Endothelial cell of coronary artery (primary cell): Measurements from ENCODE around the gene ABTB1. TPM values are rescaled to one million over a fixed set of nuclear protein-coding genes. Genes with fewer than 3 reads are reported as not detected.

Source experiments
- total RNA-seq: library from RNA; depleted of rRNA; stranded (reverse); fragments of >200 nt; gene quantifications from 2 replicates; pipeline ENCODE4 v1.2.3, GENCODE V29; 2014

Gene ABTB1
- total RNA-seq: 5.4 and 10.4 TPM in 2 replicates

DNA sequence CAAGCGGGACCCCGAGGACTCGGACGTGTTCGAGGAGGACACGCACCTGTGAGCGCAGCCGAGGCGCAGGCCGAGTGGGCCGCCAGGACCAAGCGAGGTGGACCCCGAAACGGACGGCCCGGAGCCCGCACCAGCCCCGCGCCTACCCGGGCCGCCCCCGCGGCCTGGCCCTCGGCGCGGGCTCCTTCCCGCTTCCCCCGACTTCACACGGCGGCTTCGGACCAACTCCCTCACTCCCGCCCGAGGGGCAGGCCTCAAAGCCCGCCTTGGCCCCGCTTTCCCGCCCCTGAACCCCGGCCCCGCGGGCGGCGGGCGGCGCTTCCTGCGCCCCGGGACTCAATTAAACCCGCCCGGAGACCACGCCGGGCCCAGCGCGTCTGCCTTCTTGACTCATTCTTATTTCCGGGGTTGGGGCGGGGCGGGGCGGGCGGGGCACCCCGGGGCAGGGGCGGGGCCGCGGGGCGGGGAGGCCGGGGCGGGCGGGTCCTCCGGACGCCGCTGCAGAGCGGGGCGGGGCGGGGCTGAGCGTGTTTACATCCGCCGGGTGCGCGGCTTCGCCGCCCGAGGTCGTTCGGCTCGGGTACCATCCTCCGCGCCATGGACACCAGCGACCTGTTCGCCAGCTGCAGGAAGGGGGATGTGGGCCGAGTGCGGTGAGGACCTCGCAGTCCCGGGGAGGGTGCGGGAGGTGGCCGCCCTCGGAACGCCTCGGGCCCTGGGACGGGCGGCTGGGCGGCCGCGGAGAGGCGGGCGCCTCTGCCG lies at the start of gene ABTB1:
Gene ABTB1 (plus strand): TSS at position 524 of the 762 bp plus-strand sequence. CDS start 74 bp downstream, at position 598.

DNA sequence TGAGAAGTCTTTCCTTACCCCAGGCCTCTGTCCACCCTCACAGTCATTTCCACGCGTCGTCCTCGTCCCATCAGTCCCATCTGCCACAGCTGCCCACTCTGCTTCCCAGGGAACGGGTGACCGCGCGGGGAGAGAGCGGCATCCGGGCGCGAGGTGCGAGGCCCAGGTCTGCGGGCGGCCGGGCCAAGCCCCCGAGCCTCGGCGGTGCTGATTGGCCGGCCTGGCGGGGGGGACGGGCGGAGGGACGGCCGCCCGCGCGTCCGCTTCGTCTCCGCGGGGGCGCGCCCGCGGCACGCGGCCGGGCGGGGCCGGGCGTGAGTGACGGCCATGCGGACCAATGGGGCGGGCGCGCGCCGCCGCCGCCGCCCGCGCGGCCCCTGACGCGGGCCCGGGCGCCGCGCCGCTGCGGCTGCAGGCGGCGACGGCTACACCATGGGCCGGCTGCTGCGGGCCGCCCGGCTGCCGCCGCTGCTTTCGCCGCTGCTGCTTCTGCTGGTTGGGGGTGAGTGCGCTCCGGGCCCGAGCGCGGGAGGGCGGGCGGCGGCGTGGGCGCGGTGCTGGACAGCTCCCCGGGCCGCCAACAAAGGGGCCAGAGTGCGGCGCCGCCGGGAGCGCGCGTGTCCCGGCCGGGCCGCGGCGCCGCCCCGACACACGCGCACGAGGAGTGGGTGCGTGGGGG lies 43.8 kb upstream of the ABTB1 start, which contains the start of gene PODXL2:
Gene PODXL2 (plus strand): TSS at position 398 of the 679 bp plus-strand sequence. CDS start 35 bp downstream, at position 433.

Other genes with a start within 250 kb of the ABTB1 start
- 28.2 and 38.4 TPM in 2 replicates for gene TPRA1, start 82.2 kb upstream of the ABTB1 start, total RNA-seq
- gene MCM2, start 74.5 kb upstream of the ABTB1 start, total RNA-seq: 34.4 and 71.7 TPM in 2 replicates
- 3.8 and 5.9 TPM in 2 replicates for gene PODXL2, start 43.8 kb upstream of the ABTB1 start, total RNA-seq
- 40.6 and 51.6 TPM in 2 replicates for gene MGLL, start 149.6 kb downstream of the ABTB1 start, total RNA-seq
- not detected in 2 replicates for gene KBTBD12, start 242.3 kb downstream of the ABTB1 start, total RNA-seq